Hepatocyte (in vitro differentiated cells): ENCODE measurements around the gene PNPLA8. TPM values are rescaled to one million over a fixed set of nuclear protein-coding genes. Genes with fewer than 3 reads are reported as not detected.

ENCODE experiments used
- DNase-seq: peaks from one replicate; pipeline ENCODE4 v3.0.0-alpha.2; 2016; ENCODE audit warnings: low spot score
- H2AFZ ChIP-seq: fragments of 200-600 bp; sonication (generic); 2 replicates; pipeline ENCODE4 v1.6.0; 2016; ENCODE audit warnings: antibody characterized with exemption, mild to moderate bottlenecking
- H3K27ac ChIP-seq: fragments of 200-600 bp; sonication (generic); 2 replicates; pipeline ENCODE4 v1.5.1; 2016; ENCODE audit warnings: mild to moderate bottlenecking
- H3K27me3 ChIP-seq: fragments of 200-600 bp; sonication (generic); 2 replicates; pipeline ENCODE4 v1.6.1; 2016
- H3K36me3 ChIP-seq: fragments of 200-600 bp; sonication (generic); replicated peaks from 2 replicates; pipeline ENCODE4 v1.5.1; 2016; ENCODE audit warnings: low read depth; ENCODE audit not compliant: insufficient read depth
- H3K4me1 ChIP-seq: fragments of 200-600 bp; sonication (generic); 2 replicates; pipeline ENCODE4 v1.5.1; 2016; ENCODE audit warnings: mild to moderate bottlenecking, moderate library complexity; ENCODE audit not compliant: insufficient read depth
- H3K4me2 ChIP-seq: fragments of 200-600 bp; sonication (generic); 2 replicates; pipeline ENCODE4 v1.6.0; 2016
- H3K4me3 ChIP-seq: fragments of 200-600 bp; sonication (generic); 2 replicates; pipeline ENCODE4 v1.5.1; 2016; ENCODE audit warnings: mild to moderate bottlenecking
- H3K79me2 ChIP-seq: fragments of 200-600 bp; sonication (generic); 2 replicates; pipeline ENCODE4 v1.6.0; 2017; ENCODE audit warnings: mild to moderate bottlenecking
- H3K9me2 ChIP-seq: fragments of 200-600 bp; sonication (generic); replicated peaks from 2 replicates; pipeline ENCODE4 v1.6.0; 2017; ENCODE audit warnings: mild to moderate bottlenecking; ENCODE audit not compliant: insufficient read depth
- H3K9me3 ChIP-seq: fragments of 200-600 bp; sonication (generic); 2 replicates; pipeline ENCODE4 v1.5.1; 2016; ENCODE audit warnings: low read depth, mild to moderate bottlenecking
- H4K20me1 ChIP-seq: fragments of 200-600 bp; sonication (generic); 2 replicates; pipeline ENCODE4 v1.6.0; 2016; ENCODE audit warnings: mild to moderate bottlenecking; ENCODE audit not compliant: insufficient read depth, poor library complexity, severe bottlenecking
- CTCF ChIP-seq: fragments of 200-600 bp; sonication (generic); IDR thresholded peaks from 2 replicates; pipeline ENCODE4 v1.5.1; 2016; ENCODE audit warnings: antibody characterized with exemption, mild to moderate bottlenecking; ENCODE audit not compliant: poor library complexity
- EZH2 ChIP-seq: fragments of 200-600 bp; sonication (generic); IDR thresholded peaks from 2 replicates; pipeline ENCODE4 v1.6.1; 2016; ENCODE audit warnings: antibody characterized with exemption, mild to moderate bottlenecking, borderline replicate concordance
- EZH2phosphoT487 ChIP-seq: fragments of 200-600 bp; sonication (generic); IDR thresholded peaks from one replicate; pipeline ENCODE4 v1.6.1; 2018; ENCODE audit warnings: antibody characterized with exemption, mild to moderate bottlenecking, low read depth, moderate library complexity; ENCODE audit not compliant: unreplicated experiment, severe bottlenecking
- WGBS: methylation state at CpG from one replicate; pipeline ENCODE4 v1.1.6; 2016; ENCODE audit warnings: low lambda C conversion rate; ENCODE audit errors: missing lambda C conversion rate; 5-methylcytosine and 5-hydroxymethylcytosine counted together
- polyA plus RNA-seq: library from polyadenylated mRNA; unstranded; fragments of >200 nt; fragmentation: Nextera tagmentation; extraction: Ambion mirVana; gene quantifications from 2 replicates; pipeline ENCODE4 v1.2.1, GENCODE V29; 2016
- total RNA-seq: library from RNA; depleted of rRNA; stranded (reverse); fragments of >200 nt; gene quantifications from 2 replicates; pipeline ENCODE4 v1.2.3, GENCODE V29; 2014

The PNPLA8 gene
- total and polyA plus RNA-seq, 2 experiments from 2014 or later, result 25.2 to 48.3 TPM

DNA sequence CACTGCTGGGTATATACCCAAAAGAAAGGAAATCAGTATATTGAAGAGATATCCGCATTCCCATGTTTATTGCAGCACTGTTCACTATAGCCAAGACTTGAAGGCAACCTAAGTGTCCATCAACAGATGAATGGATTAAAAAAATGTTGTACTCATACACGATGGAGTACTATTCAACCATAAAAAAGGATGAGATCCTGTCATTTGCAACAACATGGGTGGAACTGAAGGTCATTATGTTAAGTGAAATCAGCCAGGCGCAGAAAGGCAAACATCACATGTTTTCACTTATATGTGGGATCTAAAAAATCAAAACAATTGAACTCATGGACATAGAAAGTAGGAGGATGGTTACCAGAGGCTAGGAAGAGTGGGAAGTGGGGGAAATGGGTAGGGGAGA lies 89.0 kb downstream of the PNPLA8 start:
- Histone ChIP-seq H3K36me3 (no peaks in the 10 kb centered on the region), H3K9me2 (no peaks in the 10 kb centered on the region), H4K20me1 (peaks cover 3% of the 10 kb centered on the region), H3K4me3 (no peak overlapping the region), H3K27ac (no peak overlapping the region), H3K4me1 (no peaks in the 10 kb centered on the region), H3K27me3 (no peaks in the 10 kb centered on the region), H3K79me2 (peaks cover 24% of the 10 kb centered on the region), H3K9me3 (no peaks in the 10 kb centered on the region), H2AFZ (no peak overlapping the region), H3K4me2 (no peak overlapping the region)
- no peak for DNase-seq
- WGBS, result 92% methylated on average over 3 of the region's 3 CpGs
- TF ChIP-seq EZH2, result no peak
- TF ChIP-seq EZH2phosphoT487, result no peak
- no peak for TF ChIP-seq CTCF

GRCh38 chr7:108434010-108434409 lies 91.9 kb downstream of the PNPLA8 start:
- 76% methylated on average over 2 of the region's 2 CpGs for WGBS
- DNase-seq, result no peak
- no peak overlapping the region for H3K4me3 ChIP-seq

DNA sequence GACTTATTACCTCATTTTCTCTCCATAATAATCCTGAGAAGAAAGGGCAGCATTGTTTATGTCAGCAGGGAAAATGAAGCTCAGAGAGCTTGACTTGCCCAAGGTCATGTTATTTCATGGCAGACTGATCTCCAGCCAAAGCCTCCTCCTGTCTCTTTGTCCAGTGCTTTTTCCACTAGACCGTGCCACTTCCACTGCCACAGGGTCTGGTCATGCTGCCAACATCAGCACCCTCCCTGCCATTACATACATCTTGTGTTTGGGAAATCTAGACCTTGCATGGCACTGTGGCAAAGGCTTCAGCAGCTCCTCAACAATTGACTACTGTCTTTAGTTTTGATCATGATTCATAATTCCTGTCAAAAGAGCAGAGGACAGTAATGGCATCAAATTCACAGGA lies 94.8 kb downstream of the PNPLA8 start:
- TF ChIP-seq EZH2, result no peak
- TF ChIP-seq CTCF, result no peak
- no peak for TF ChIP-seq EZH2phosphoT487
- H3K4me1 ChIP-seq, result peaks cover 3% of the 10 kb centered on the region
- H3K36me3 ChIP-seq, result no peaks in the 10 kb centered on the region
- 100% methylated on average over 1 of the region's 1 CpG for WGBS
- H3K4me2 ChIP-seq, result no peak overlapping the region
- no peak overlapping the region for H3K27ac ChIP-seq
- no peaks in the 10 kb centered on the region for H3K9me3 ChIP-seq
- peaks cover 16% of the 10 kb centered on the region for H3K79me2 ChIP-seq
- H3K27me3 ChIP-seq, result no peaks in the 10 kb centered on the region
- no peak for DNase-seq
- no peaks in the 10 kb centered on the region for H3K9me2 ChIP-seq
- no peak overlapping the region for H3K4me3 ChIP-seq
- no peak overlapping the region for H2AFZ ChIP-seq
- no peaks in the 10 kb centered on the region for H4K20me1 ChIP-seq

More at GRCh38 chr7:108434010-108434409, 91.9 kb downstream of the PNPLA8 start:
- Histone ChIP-seq H3K9me2 (no peaks in the 10 kb centered on the region), H3K4me1 (peaks cover 3% of the 10 kb centered on the region), H3K4me2 (no peak overlapping the region), H3K27me3 (no peaks in the 10 kb centered on the region), H3K27ac (no peak overlapping the region), H3K79me2 (peaks cover 24% of the 10 kb centered on the region), H3K36me3 (no peaks in the 10 kb centered on the region), H2AFZ (no peak overlapping the region), H4K20me1 (peaks cover 3% of the 10 kb centered on the region), H3K9me3 (no peaks in the 10 kb centered on the region)
- TF ChIP-seq EZH2phosphoT487 (no peak), CTCF (no peak), EZH2 (no peak)

DNA sequence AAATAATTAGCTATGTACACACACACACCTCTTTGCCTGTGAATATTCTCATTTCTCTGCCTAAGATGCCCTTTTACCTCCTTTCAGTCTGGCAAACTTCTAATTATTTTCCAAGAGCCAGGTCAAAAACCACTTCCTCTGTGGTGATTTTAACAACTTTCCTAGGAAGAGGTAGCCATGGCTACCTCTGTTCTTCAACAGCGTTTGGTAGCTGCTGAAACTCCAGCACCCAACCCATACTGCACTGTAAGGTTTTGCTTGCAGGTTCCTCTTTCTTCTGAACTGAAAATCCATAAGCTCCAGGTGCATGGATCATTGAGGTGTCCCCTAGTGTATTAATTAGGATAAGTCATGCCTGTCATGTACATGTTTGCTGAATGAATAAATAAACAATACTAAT lies 95.3 kb downstream of the PNPLA8 start:
- H3K9me2 ChIP-seq, result no peaks in the 10 kb centered on the region
- H3K27ac ChIP-seq, result no peak overlapping the region
- no peak overlapping the region for H3K4me3 ChIP-seq
- TF ChIP-seq EZH2phosphoT487, result no peak
- no peak for TF ChIP-seq CTCF
- TF ChIP-seq EZH2, result no peak
- H3K4me2 ChIP-seq, result no peak overlapping the region
- DNase-seq, result no peak
- peaks cover 3% of the 10 kb centered on the region for H3K4me1 ChIP-seq
- H4K20me1 ChIP-seq, result no peaks in the 10 kb centered on the region
- WGBS, result 77% methylated on average over 1 of the region's 1 CpG
- peaks cover 16% of the 10 kb centered on the region for H3K79me2 ChIP-seq
- H3K27me3 ChIP-seq, result no peaks in the 10 kb centered on the region
- H3K36me3 ChIP-seq, result no peaks in the 10 kb centered on the region
- H3K9me3 ChIP-seq, result no peaks in the 10 kb centered on the region
- no peak overlapping the region for H2AFZ ChIP-seq
